ENCODE results near the gene ANO9.
"Not testable (repeated sequence)": the region's sequence is repeated elsewhere in the genome, so short reads cannot be mapped to it uniquely, and the experiment has no call there.

The ANO9 gene

DNA sequence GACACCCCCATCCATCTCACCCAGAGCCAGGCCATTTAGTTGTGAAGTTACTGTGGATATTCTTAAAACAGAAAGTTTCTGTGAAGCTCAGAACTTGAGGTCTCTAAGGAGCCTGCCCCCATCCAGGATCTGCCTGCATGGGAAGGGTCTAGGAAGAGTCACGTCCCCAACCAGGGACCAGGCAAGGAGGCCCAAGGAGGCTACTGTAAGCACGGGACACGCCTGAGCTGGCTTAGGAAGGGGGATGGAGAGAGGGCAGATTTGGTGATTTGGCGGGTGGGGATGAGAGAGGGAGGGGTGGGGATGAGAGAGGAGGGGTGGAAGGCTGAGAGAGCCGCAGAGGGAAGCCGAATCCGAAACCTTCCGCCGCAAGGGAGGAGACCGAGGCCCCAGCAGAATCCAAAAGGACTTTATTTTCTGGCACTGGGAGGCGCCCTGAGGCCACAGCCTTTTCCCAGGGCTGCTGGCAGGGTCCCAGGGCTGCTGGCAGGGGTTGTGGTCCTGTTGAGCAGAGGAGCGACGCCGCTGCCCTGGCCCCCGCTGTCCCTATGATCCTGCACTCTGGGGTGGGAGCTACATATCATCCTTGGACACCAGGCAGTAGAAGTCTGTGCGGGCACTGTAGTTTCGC lies 36.4 kb downstream of the ANO9 start:
- no peak overlapping the region for H3K4me3 ChIP-seq (ENCODE audit: low read depth, low read length)
- TF ChIP-seq, protein P1, sequence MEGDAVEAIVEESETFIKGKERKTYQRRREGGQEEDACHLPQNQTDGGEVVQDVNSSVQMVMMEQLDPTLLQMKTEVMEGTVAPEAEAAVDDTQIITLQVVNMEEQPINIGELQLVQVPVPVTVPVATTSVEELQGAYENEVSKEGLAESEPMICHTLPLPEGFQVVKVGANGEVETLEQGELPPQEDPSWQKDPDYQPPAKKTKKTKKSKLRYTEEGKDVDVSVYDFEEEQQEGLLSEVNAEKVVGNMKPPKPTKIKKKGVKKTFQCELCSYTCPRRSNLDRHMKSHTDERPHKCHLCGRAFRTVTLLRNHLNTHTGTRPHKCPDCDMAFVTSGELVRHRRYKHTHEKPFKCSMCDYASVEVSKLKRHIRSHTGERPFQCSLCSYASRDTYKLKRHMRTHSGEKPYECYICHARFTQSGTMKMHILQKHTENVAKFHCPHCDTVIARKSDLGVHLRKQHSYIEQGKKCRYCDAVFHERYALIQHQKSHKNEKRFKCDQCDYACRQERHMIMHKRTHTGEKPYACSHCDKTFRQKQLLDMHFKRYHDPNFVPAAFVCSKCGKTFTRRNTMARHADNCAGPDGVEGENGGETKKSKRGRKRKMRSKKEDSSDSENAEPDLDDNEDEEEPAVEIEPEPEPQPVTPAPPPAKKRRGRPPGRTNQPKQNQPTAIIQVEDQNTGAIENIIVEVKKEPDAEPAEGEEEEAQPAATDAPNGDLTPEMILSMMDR (IDR thresholded peaks at IDR 0.05; ENCODE audit: low read depth, low read length): no peak

DNA sequence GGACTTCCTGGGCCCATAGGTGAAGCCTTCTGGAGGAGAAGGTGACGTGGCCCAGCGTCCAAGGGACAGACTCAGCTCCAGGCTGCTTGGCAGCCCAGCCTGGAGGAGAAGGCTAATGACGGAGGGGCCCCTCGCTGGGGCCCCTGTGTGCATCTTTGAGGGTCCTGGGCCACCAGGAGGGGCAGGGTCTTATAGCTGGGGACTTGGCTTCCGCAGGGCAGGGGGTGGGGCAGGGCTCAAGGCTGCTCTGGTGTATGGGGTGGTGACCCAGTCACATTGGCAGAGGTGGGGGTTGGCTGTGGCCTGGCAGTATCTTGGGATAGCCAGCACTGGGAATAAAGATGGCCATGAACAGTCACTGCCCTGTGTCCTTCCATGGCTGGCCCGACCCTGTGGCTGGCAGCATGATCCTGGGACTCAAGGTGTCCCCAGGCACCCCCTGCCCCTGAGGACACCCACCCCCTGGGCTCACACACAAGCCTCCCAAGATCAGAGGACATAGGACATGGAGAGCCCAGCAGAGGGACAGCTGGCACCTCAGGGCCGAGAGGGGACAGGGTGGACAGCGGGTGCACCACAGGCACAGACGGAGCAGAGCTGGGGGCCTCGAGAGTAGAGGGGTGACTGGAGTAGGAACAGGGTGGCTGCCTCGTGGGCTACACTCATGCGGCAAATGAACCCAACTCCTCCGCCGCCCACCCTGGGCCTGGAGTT lies 37.1 kb downstream of the ANO9 start:
- TF ChIP-seq, protein P1 (IDR thresholded peaks at IDR 0.05; ENCODE audit: low read depth, low read length): no peak

DNA sequence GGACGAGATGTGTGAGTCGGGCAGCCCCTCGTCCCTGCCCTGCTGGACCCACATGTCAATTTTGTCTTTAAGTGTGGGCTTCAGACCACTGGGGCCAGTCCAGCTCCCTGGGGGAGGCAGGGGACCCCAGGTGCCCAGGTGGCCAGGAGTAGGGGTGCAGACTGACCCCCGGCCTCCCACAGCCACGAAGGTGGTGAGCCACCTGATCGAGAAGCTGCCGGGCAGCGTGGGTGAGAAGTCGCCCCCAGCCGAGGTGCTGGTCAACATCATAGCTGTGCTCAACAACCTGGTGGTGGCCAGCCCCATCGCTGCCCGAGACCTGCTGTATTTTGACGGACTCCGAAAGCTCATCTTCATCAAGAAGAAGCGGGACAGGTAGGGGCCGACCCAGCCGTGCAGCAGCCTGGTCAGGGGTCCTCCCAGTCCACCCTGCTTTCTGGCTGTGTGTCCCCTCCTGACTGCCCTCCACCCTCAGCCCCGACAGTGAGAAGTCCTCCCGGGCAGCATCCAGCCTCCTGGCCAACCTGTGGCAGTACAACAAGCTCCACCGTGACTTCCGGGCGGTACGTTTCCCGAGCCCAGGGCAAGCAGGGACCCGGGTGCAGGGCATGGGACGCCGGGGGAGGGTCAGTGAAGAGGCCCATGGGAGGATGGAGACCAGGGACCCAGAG lies 37.9 kb downstream of the ANO9 start:
- no peak overlapping the region for H3K4me3 ChIP-seq (ENCODE audit: low read depth, low read length)
- TF ChIP-seq, protein P1 (IDR thresholded peaks at IDR 0.05; ENCODE audit: low read depth, low read length): no peak

More for the DNA sequence above, 37.1 kb downstream of the ANO9 start:
- H3K4me3 ChIP-seq (ENCODE audit: low read depth, low read length): no peak overlapping the region

DNA sequence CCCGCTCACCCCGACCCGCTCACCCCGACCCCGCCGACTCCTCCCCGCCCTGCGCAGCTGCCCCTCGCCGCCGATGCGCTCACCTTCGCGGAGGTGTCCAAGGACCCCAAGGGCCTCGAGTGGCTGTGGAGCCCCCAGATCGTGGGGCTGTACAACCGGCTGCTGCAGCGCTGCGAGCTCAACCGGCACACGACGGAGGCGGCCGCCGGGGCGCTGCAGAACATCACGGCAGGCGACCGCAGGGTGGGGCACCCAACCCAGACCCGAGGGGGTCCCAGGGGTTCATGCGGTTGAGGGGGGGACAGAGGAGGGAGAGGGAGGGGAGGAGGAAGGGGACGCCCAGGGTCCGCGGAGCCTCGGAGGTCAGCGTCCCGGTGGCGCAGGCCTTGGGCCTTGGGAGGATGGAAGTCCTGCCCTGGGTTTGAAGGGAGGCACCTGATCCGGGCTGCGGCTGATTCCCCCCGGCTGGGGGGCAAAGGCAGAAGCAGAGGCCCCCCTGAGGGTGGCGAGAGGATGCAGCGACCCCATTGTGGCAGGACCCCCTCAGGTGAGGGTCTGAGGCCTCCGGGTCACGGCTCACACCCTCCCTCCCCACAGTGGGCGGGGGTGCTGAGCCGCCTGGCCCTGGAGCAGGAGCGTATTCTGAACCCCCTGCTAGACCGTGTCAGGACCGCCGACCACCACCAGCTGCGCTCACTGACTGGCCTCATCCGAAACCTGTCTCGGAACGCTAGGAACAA lies 38.6 kb downstream of the ANO9 start:
- TF ChIP-seq, protein P1 (IDR thresholded peaks at IDR 0.05; ENCODE audit: low read depth, low read length): no peak
- H3K4me3 ChIP-seq (ENCODE audit: low read depth, low read length): no peak overlapping the region

DNA sequence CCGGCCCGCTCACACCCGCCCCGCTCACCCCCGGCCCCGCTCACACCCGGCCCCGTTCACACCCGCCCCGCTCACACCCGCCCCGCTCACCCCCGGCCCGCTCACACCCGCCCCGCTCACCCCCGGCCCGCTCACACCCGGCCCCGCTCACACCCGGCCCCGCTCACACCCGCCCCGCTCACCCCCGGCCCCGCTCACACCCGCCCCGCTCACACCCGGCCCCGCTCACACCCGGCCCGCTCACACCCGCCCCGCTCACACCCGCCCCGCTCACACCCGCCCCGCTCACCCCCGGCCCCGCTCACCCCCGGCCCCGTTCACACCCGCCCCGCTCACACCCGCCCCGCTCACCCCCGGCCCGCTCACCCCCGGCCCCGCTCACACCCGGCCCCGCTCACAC lies 40.6 kb downstream of the ANO9 start:
- H3K4me3 ChIP-seq (ENCODE audit: low read depth, low read length): not testable (repeated sequence)

DNA sequence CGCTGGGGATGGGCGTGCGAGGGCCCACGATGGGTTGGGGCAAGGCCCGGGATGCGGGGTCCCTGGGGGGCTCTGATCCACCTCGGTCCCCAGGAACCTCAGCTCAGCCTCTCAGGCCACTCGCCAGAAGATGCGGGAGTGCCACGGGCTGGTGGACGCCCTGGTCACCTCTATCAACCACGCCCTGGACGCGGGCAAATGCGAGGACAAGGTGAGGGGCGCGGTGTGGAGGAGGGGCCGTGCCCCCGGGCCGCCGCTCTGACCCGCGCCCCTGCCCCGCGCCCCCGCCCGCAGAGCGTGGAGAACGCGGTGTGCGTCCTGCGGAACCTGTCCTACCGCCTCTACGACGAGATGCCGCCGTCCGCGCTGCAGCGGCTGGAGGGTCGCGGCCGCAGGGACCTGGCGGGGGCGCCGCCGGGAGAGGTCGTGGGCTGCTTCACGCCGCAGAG lies 41.5 kb downstream of the ANO9 start:
- TF ChIP-seq, protein P1 (IDR thresholded peaks at IDR 0.05; ENCODE audit: low read depth, low read length): no peak
- H3K4me3 ChIP-seq (ENCODE audit: low read depth, low read length): no peak overlapping the region

DNA sequence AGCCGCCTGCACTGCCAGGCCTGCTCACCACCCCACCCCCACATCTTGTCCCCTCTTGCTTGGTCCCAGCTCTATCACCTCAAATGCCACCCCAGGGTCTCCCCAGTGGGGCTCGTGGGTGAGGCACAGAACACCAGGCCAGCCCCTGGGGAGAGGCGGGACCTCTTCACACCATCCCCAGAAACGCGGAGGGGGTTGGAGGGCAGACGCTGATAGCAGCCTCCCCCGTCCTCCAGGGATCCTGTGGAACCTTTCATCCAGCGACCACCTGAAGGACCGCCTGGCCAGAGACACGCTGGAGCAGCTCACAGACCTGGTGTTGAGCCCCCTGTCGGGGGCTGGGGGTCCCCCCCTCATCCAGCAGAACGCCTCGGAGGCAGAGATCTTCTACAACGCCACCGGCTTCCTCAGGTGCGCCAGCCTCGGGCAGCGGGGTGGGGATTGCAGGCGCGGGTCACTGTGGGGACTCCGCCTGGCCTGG lies 42.0 kb downstream of the ANO9 start:
- no peak overlapping the region for H3K4me3 ChIP-seq (ENCODE audit: low read depth, low read length)
- TF ChIP-seq, protein P1 (IDR thresholded peaks at IDR 0.05; ENCODE audit: low read depth, low read length): no peak

Measured in WI38 (cell line).